ENCODE data around the gene YOD1.
A peak's percentile ranks its signal among the peaks of the same experiment; 100 is the strongest.

The YOD1 gene

DNA sequence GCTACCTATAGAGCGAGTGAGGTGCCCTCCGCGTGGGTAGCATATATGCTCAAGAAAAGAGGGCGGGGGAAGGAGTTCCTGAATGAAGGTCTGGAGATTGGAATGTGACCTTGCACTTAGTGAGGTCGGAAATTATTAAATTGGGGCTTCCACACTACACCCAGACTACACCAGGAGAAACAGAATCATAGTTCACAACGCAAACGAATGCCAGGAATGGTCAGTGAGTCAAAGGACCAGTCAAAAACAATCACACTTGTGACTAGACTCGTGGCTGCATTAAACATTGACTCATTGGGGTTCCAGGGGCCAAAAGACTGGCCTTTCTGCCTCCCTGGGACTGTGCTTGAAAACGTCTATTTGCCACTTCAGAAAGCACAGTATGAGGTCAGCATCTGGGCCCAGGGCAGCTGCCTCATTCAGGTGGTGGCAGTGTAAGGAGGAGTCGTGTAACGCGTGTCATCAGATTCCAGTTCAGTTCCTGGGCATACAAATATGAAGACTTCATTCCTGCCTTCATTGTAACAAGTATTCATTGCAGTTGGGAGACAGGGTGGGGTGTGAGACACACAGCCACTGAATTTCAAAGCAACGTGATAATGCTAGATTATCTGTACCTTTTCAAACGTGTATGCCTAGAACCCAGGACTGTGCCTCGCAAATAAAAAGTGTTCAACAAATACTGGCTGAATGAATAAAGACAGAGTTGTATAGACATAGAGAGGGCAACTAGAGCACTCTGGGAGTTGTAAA lies at the start of gene YOD1:
TSS of gene YOD1 (minus strand) at position 18 of the 753 bp plus-strand sequence. CDS start 178 bp downstream, outside the sequence.
- peak; percentile 16 for DNase-seq

DNA sequence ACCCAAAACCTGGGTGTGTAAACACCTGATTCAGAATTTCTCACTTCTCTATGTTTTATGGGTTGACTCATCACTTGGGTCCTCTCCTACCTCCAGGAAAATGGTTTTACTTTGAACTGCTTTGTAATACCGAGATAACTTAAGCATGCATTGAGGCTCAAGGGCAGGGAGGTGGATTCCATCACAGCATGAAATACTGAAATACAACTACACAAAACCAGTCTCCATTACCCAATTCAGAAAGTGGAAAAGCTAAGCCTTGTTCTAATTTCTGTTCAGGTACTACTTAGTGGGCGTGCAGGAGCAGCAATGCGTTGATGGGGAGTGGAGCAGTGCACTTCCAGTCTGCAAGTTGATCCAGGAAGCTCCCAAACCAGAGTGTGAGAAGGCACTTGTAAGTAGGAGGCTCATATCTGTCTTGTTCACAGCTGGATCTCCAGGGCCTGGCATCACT lies 46.9 kb upstream of the YOD1 start:
- DNase-seq = no peak

DNA sequence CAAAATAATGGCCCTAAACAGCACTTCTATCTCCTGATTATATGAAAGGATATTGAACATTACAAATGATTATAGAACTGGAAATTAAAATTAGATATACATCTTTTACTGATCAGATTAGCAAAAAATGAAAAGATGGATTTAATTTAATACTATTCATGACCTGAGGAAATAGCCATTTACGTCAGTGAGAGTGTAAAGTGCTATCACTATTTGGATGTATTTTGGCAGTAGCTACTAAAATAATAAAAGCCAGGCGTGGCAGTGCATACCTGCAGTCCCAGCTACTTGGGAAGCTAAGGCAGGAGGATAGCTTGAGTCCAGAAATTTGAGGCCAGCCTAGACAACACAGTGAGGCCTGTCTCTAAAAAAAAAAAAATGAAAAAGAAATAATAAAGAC lies 42.9 kb upstream of the YOD1 start:
- no peak for DNase-seq

DNA sequence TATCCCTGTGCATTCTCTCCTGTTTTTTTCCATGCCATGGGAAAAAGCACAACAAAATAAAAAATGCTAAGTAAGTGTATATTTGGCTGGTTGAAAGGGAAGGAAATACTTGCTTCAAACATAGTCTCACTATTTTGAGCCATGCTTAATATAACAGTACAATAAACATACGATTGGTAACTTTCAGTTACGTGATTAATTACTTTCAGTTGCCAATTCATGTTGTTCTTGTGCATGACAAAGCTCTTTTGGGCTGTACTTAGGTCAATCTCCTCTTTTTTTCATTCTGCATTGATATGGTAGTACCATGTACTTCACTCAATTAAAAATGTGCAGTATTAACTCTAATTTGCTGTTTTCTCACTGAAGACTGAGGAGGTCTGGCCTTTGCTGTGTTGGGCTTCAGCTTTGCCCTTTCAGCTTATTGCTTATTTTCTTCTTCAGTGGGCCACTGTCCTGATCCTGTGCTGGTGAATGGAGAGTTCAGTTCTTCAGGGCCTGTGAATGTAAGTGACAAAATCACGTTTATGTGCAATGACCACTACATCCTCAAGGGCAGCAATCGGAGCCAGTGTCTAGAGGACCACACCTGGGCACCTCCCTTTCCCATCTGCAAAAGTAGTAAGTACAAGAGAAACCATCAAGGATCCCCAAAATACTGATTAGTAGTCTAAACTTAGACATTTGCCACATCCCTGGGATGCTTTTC lies 40.3 kb upstream of the YOD1 start:
- DNase-seq = no peak

DNA sequence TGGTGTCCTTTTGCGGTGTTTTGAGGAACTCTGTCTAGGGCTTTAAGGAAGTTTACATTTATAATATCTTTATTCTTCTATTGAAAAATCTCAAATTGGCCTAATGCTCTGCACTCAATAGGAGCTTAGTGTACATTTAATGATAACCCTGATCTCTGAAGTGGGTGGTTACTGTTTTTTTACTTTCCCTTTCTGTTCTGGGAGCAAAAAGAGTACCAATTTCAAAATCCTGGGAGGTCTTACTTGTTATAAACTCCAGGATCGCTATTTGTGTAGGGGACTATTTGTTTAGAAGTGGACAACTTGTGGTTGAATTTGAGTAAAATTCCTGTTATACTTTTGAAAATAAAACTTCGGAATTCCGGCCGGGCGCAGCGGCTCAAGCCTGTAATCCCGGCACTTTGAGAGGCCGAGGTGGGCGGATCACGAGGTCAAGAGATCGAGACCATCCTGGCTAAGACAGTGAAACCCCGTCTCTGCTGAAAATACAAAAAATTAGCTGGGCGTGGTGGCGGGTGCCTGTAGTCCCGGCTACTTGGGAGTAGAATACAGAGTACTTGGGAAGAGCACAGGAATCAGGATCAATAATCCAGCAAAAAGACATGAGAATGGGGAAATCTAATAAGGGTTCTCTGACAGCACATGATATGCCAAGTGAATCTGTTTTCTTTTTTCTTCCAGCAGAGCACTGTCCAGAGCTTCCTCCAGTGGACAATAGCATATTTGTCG lies 38.8 kb upstream of the YOD1 start:
- no peak for DNase-seq

DNA sequence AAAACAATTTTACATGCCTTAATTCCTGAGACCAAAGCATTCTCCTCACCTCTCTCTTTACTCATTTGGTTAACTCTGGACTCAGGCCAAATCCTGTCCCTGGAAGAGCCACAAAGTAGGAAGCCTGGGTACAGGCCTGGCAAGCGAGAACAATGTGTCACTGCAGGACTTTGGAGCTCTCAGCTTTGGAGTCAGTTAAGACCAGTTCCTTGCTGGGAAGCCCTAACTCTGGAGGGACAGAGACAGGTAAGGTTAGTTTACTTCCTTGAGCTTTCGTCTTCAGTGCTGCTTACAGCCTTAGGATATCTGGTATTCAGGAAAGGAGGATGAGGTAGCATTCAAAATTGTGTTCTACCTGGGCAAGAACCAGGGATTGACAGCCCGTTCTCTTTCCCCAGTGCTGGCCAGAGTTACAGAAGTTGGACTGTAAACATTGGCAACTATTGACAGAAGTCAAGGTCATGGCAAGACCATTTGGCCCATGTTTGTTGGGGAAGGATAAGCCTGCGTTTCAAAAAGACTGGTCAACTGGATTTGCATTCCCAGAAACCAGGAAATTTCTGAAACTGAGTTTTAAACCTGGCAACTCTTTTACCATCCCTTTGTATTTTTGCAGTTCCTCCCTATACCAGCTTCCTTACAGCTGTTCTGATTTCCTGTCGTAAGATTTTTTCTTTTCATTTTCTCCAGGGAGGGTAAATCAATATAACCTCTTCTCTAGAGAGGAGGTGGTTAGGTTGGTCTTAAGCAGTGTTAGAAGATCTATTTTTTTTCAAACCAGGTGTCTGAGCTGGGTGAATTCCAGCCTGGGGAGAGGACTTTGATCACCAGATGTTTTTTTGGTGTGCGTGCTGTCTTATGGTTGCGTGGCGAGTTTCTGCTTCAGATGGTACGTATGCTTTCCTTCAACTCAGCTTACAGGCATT lies 38.0 kb upstream of the YOD1 start, which contains the start of gene C4BPB:
TSS of gene C4BPB (plus strand) at position 160 of the 926 bp plus-strand sequence. CDS start at position 832, 672 bp downstream.
- no peak for DNase-seq

DNA sequence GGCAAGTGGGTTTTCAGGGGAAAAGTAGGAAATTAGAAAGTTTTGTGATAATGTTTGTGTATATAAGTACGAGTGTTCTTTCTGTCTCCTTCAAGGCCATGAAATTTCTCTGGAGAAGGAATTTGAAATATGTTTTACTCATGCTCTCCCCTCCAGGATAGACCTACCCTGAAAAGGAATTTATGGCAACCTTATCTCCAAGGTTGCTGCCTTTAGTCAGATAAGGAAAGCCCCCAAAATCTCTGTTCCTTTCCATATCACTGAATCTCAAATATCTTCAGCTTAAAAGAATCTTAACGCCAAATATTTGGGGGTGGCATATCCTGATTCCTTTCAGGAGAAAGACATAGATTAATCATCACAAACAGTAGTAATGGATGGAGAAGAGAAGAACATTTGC lies 37.2 kb upstream of the YOD1 start:
- DNase-seq = no peak

DNA sequence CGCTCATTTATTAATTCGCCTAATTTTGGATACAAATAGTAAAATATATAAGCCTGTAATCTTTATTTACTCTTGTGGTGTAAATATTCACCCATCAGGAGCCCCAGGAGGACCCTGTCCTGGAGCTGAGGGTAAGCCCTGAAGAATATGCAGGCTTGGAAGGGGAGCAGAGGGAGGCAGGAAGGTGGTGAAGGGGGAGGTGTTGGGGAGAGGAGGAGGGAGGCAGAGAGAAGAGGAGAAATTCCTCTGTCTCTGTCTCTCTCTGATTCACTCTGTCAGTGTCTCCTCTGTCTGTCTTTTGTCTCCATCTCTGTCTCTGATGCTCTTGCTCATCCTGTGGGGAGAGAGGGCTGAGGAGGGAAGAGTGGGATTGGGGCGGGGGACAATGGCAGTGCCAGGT lies 34.9 kb upstream of the YOD1 start:
- DNase-seq = no peak

DNA sequence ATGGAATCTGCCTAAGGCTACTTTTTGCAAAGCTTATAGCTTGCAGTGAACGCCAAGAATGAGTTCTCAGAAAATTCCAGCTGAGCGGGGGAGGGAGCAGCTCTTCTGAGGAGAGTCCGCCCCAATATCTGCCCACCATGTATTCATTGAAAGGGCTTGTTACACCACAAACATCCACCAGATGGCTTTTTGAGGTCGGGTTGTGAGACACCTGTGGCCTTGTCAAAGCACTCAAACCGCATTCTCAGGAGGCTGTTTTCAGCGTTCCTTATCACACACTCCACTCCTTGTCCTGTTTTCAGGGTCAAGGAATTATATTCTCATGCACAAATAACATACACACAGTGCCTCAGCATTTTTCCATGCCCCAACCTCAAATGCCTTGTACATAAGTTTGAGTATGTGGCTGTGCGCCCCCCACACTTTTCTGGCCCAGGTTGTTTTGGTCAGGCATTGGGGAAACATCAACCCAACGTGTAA lies 33.7 kb upstream of the YOD1 start:
- DNase-seq = peak; percentile 75

DNA sequence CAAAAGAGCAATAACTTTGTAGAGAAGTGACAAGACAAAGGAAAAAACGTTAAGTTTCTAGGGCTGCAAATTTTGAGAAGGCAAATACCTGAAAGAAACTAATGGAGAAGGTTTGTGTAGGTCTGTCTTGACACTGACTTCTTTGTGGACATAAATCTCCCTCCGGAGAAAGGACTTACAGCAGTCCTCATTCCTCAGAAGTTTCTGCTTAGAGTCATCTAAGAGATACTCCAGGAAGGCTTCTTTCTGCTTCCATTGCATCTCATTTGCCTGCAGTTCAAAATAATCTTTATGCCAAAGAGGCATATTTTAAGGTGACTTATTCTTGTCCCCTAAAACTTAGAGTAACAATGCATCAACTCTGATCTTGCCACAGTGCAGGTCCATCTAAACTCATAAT lies 33.2 kb upstream of the YOD1 start:
- DNase-seq = no peak

DNA sequence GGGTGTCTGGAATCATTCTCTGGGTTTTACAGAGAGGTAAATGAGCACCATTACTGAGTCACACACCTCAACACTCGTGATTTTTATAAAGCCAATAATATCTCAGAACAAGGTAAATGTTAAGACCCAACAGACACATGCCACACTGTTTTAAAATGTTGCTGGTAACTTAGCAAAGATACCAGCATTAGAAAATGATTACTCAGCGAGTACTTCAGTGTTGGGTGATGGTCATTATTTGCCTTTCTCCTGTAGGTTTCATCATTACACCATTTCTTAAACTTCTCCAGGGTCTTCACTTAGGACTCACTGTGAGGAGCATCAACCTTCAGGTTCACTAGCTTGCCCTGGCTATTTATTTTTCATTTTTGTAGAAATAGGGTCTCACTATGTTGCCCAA lies 30.8 kb upstream of the YOD1 start:
- DNase-seq = no peak

DNA sequence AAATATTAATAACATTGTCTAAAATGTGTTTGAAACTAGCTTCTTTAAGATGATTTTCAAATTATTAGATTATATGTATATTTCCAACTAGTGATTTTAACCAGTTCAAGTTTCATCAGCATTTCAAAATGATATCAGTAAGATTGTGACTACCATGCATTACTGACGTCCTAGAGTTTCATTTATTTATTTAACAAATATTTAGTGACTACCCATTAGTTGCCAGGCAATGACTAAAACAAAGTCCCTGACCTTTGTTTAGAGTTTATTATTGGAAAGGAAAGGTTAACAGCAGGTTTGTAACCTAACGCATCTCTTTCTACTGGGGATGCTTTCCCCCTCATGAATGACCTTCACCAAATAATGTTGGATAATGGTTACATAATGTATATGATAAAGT lies 30.1 kb upstream of the YOD1 start:
- no peak for DNase-seq

DNA sequence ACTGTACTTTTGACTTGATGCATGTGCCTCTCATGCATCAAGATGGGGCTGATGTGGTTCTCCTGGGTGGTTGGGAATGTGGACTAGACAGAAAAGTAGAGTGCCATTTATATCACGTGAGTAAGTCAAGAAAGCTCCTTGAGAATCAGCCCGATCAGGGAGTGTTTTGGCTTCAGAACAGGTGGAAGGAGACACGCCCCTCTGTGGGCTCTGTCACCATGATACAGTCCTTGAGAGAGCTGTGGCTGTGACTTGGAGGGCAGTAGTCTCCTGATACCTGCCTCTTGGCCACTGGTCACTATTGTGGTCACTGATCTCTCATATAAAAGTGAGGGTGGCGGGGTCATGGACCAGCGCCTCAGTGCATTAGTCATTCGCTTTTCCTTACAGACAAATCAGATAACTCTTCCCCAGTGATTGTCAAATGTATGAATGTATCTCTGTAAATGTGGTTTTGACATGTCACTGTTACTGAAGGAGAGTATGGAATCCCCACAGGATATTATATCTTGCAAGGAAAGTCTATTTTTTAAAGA lies 28.8 kb upstream of the YOD1 start:
- no peak for DNase-seq

DNA sequence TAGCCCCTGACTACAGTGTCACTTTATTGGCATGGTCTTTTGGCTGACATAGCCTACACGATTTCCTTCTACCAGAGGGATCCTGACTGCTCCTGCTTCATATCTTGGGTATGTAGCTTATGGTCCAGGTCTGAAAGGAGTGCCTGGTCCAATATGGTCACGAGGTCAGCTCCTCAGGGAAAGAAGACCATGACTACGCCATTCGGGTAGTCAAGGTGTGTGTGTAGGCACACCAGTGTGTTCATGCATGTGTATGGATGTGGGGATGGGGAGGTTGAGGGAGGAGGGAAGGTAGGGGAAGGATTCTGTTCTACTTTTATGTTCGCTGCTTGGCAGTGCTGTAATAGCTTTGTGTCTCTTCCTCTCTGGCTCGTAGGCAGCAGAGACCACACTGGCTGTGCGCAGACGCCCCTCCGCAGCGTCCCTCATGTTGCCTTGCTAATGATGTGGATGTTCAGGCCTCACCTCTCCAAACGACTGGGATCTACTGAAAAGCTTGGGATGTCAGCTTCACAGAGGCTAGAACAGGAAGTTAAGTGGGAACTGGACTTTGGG lies 27.6 kb upstream of the YOD1 start:
- DNase-seq = no peak

DNA sequence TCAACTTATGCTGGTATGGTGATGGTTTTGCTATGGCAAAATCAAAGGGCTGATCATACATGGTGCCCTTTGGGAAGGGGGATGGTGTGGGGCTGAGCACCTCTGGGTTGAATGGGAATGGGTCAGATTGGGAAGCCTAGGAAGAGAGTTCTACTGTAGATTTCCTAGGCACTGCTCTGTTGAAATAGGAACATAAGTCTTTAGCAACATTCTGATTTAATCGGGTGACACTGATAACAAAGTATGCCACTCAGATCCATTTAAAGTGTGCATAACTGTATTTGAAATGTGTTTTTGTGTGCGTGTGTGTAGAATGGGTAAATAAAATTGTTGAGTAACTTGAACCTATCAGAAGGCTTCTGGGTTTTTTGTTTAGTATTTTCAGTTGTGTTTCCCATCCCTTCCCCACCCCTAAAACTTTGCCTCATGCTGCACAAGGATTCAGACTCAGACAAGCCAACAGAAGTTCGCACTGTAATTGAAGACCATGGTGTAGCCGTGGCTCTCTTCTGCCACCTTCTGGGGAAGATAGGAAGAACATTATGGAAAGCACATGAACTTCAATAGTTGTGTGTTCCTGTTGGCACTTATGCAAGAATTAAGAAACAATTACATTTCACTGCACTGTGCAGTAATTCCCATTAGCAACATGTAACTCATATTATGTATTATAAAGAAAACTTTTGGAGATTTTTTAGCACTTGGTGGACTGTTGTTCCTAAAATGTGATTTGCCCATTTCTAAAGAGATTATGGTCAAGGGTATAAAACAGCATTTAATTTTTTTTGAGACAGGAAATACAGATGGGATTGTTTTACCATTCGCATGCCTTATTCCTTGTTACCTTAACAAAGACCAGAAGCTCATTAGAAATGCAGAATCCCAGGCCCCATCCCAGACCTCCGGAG lies 26.7 kb upstream of the YOD1 start:
- DNase-seq = peak; percentile 82

DNA sequence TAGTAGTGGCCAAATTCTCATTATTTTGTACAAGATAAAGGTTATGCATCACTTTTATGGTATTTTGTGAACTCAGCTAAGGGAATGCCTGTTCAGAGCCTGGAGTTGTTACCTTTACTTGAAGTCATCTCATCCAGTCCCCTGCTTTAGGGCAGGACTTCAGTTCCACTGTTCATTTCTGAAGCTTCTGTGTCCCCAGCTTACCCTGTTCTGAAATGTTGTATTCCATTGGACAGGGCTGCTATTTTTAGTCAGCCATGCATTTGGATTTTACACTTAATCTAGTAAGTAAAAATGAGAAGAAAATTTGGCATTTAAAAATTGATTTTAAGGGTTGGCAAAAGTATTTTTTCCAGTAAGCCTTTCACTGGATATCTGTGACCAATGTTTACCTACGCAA lies 26.0 kb upstream of the YOD1 start:
- no peak for DNase-seq

DNA sequence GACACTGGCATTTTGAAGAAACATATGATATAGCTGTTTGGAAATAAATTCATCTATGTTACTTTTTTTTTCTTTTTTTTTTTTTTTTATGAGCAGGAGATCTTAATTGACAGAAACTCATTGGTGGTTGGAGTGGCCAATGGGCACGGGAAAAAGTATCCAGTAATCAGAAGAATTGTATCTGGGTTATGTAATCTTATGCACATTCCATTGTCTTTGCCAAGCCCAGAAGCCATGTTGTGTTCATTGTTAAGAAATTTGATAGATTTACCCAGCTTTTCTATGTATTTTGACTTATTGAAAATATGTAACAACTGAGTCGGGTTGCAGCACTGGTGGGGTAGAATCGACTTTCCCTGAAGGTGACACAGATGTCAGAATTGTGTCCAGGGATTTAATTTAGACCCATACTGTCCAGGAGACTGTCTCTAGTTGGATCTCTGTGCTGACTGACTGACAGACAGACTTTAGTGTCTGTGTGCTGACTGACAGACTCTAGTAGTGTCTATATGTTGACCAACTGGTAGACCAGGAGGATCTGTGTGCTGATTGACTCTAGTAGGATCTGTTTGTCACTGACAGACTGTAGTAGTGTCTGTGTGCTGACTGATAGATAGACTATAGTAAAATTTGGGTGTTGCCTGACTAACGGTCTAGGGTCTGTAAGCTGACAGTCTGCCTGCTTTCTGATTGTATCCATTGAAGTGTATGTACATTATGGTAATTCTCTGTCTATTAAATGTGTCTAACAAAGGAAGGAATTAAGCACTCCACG lies 25.4 kb upstream of the YOD1 start:
- no peak for DNase-seq

DNA sequence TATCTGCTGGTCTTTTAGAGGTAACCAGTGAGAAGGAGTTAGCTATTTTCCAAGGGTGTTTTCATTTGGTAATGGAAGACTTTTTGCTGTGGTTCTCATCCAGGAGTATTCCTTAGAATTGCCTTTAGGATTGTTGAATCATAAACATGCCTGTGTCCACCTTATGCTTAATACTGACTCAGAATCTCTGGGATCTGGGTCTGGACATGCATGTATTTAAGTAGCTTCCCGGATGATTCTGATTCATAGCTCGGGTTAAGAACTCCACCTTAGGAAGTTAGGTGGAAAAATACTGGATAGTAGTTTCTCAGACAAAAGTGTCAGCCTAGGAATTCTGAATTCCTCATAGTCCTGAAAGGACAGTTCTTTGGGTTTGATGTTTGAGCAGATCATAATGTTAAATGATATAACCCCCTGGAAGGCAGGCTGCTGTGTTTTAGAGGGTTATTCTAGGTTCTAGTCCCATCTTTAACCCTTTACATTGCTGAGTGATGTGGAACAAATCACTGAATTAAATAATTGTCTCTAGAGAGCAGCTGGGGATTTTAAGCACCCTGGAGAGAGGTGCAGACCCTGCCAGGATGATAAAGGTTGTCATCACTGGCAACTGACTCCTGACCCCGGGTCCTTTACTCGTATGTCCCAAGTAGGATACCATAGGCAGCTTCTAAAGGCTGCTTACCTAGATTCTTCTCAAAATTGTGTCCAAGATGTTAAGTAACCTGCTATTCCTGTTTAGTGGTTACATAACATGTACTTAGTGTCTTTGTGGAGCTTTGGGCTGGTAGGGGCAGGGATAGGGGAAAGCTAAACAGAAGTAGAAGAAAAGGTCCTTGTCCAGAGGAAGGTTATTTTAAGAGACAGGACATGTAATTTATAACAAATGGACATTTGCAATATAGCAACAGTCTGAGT lies 23.2 kb upstream of the YOD1 start:
- no peak for DNase-seq

DNA sequence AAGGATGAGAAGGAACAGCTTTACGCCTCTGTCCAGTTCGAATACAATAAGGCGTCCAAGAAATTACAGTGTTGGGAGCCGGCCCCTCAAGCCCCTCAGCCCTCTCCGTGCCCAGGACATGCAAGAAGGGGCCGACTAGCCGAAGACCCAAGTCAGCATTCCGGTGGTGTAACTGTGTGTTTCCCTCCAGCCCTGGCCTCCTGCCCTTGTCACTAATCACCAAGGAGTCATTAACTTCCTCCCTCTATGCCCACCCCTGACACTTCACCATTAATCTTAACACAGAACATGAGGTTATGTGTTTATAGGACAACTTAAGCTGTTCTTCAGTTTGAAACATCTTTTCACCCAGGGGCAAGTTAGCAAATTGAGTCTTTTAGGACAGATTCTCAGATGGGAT lies 21.2 kb upstream of the YOD1 start:
- no peak for DNase-seq
